OCI-LY7 (cell line): ENCODE results near the gene SYNPO2. TPM values are rescaled to one million over a fixed set of nuclear protein-coding genes. Genes with fewer than 3 reads are reported as not detected.

Experiments used
- BruUV-seq: library from RNA; stranded (reverse); fragments of 400-500 nt; replicated peaks from 2 replicates; lab custom pipeline; 2021; lab: Mats Ljungman, UMichigan
- CTCF ChIA-PET: fragments of 300-600 bp; sonication (Branson Sonifier 250); formaldehyde crosslinking; loops from one replicate; lab custom pipeline; 2022; ENCODE audit warnings: antibody characterized with exemption; ENCODE audit not compliant: unreplicated experiment; lab: Charles Lee
- POLR2A ChIA-PET: fragments of 300-600 bp; sonication (Branson Sonifier 250); formaldehyde crosslinking; loops from one replicate; lab custom pipeline; 2022; ENCODE audit warnings: antibody characterized with exemption; lab: Charles Lee
- DNase-seq: peaks from one replicate; pipeline ENCODE4 v3.0.0-alpha.2; 2015; ENCODE audit warnings: low spot score
- H2AFZ ChIP-seq: fragments of 200-600 bp; sonication (generic), shearing (Covaris generic); 2 replicates; pipeline ENCODE4 v1.6.1; 2014; ENCODE audit warnings: mild to moderate bottlenecking, antibody characterized with exemption, low read length, moderate library complexity
- H3K27ac ChIP-seq: fragments of 200-600 bp; sonication (generic); 2 replicates; pipeline ENCODE4 v1.5.1; 2014; ENCODE audit warnings: mixed run types, low read depth, mild to moderate bottlenecking, moderate library complexity, low read length, inconsistent platforms; ENCODE audit not compliant: poor library complexity, severe bottlenecking
- H3K36me3 ChIP-seq: fragments of 200-600 bp; sonication (generic); 2 replicates; pipeline ENCODE4 v1.6.1; 2014; ENCODE audit warnings: mild to moderate bottlenecking, antibody characterized with exemption, low read length, moderate library complexity, mixed read lengths; ENCODE audit not compliant: insufficient read depth
- H3K4me1 ChIP-seq: fragments of 200-600 bp; sonication (generic); 2 replicates; pipeline ENCODE4 v1.5.1; 2014; ENCODE audit warnings: mild to moderate bottlenecking, low read length; ENCODE audit not compliant: insufficient read depth, poor library complexity, severe bottlenecking
- H3K4me2 ChIP-seq: fragments of 200-600 bp; sonication (generic); 2 replicates; pipeline ENCODE4 v1.6.1; 2014; ENCODE audit warnings: mild to moderate bottlenecking, low read length
- H3K4me3 ChIP-seq: fragments of 200-600 bp; sonication (generic); 2 replicates; pipeline ENCODE4 v1.5.1; 2014; ENCODE audit warnings: mild to moderate bottlenecking, low read depth, low read length; ENCODE audit not compliant: poor library complexity, severe bottlenecking
- H3K79me2 ChIP-seq: fragments of 200-600 bp; sonication (generic); 2 replicates; pipeline ENCODE4 v1.6.1; 2016; ENCODE audit warnings: low read depth, mild to moderate bottlenecking, low read length, moderate library complexity, mixed read lengths; ENCODE audit not compliant: insufficient read depth
- H3K9me2 ChIP-seq: fragments of 200-600 bp; sonication (generic); 2 replicates; pipeline ENCODE4 v1.6.1; 2016; ENCODE audit warnings: mild to moderate bottlenecking, low read length, mixed read lengths; ENCODE audit not compliant: insufficient read depth
- H3K9me3 ChIP-seq: fragments of 200-600 bp; sonication (generic); 2 replicates; pipeline ENCODE4 v1.6.1; 2014; ENCODE audit warnings: mild to moderate bottlenecking, mixed run types, low read length, mixed read lengths
- H4K20me1 ChIP-seq: fragments of 200-600 bp; sonication (generic); 2 replicates; pipeline ENCODE4 v1.6.1; 2014; ENCODE audit warnings: mild to moderate bottlenecking, antibody characterized with exemption, low read length, moderate library complexity, mixed read lengths; ENCODE audit not compliant: insufficient read depth
- EZH2phosphoT487 ChIP-seq: fragments of 200-600 bp; sonication (generic); IDR thresholded peaks from 2 replicates; pipeline ENCODE4 v1.6.1; 2018; ENCODE audit warnings: low read depth, borderline replicate concordance, mild to moderate bottlenecking, mixed run types, antibody characterized with exemption, low read length, moderate library complexity, mixed read lengths
- intact Hi-C: fragments of 100-400 bp; cut with micrococcal nuclease; formaldehyde crosslinking; loops from one replicate; pipeline ENCODE4 v1.10.0; 2022; ENCODE audit not compliant: unreplicated experiment
- total RNA-seq, 2 experiments: library from RNA; depleted of rRNA in 1 of 2; stranded (reverse); fragments of >200 nt in 1 of 2; shearing (Covaris generic) in 1 of 2; gene quantifications; 2 replicates each; pipeline ENCODE4 v1.2.3, GENCODE V29; 2014 to 2022
- TF ChIP-seq, protein P1 (sequence below): fragments of 200-600 bp; sonication (generic); conservative IDR thresholded peaks from 2 replicates; pipeline ENCODE4 v1.5.1; 2014; ENCODE audit warnings: mild to moderate bottlenecking, antibody characterized with exemption, low read length, moderate library complexity, mixed read lengths

Gene SYNPO2
- total RNA-seq, 2 experiments from 2014 or later, result 0.11 to 0.19 TPM

DNA sequence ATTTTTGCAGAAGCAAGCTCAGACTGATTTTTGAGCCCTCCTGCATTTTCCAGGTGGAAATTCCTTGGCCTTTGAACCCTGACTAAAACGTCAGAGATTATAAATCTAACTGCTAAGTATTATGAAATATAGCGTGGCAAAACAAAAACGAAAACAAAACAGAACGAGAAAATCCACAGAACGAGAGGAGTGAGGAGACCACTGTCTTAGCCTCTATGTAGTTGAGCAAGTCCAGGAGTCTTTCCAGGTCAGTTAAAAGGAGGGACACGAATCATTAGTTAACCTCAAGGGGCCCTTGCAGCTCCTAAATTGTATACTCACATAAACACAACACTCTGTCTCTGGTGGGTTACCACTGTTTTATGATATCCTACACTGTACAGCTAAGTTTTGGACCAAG, 80.2 kb downstream of the SYNPO2 start:
- no peak for DNase-seq
- Histone ChIP-seq H3K79me2 (no peaks in the 10 kb centered on the region), H3K4me1 (no peaks in the 10 kb centered on the region), H3K36me3 (no peaks in the 10 kb centered on the region), H3K9me2 (no peaks in the 10 kb centered on the region), H3K9me3 (no peaks in the 10 kb centered on the region), H3K4me3 (no peak overlapping the region), H4K20me1 (no peaks in the 10 kb centered on the region), H2AFZ (peak overlapping the region; percentile 15; the same call in 1 of the 2 replicates), H3K27ac (no peak overlapping the region), H3K4me2 (no peak overlapping the region)
- TF ChIP-seq EZH2phosphoT487, result no peak
- TF ChIP-seq, protein P1, sequence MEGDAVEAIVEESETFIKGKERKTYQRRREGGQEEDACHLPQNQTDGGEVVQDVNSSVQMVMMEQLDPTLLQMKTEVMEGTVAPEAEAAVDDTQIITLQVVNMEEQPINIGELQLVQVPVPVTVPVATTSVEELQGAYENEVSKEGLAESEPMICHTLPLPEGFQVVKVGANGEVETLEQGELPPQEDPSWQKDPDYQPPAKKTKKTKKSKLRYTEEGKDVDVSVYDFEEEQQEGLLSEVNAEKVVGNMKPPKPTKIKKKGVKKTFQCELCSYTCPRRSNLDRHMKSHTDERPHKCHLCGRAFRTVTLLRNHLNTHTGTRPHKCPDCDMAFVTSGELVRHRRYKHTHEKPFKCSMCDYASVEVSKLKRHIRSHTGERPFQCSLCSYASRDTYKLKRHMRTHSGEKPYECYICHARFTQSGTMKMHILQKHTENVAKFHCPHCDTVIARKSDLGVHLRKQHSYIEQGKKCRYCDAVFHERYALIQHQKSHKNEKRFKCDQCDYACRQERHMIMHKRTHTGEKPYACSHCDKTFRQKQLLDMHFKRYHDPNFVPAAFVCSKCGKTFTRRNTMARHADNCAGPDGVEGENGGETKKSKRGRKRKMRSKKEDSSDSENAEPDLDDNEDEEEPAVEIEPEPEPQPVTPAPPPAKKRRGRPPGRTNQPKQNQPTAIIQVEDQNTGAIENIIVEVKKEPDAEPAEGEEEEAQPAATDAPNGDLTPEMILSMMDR, result no peak
- no TSS peak for BruUV-seq
- intact Hi-C loops, result no loop called here
- CTCF ChIA-PET, result no interaction called here
- POLR2A ChIA-PET, result no interaction called here

DNA sequence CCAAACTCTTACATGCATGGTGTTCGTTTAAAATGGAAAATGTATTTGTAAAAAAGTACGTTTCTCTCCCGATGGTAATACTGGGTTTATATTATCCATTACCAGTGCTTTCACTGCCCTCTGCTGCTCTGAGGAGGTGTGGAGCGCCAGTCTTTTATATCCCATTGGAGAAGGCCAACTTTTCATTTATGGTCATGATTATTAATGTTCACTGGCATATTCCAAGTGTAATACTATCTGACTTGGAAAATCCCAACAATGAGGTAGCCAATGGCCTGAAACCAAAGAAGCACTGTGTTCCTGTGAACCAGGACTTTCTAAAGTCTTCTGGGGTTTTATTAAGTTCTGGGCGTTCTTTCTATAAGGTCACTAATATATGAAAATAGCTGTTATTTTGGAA, 80.7 kb downstream of the SYNPO2 start:
- H3K9me3 ChIP-seq, result no peaks in the 10 kb centered on the region
- BruUV-seq, result no TSS peak
- peak; percentile 4 for DNase-seq
- H4K20me1 ChIP-seq, result no peaks in the 10 kb centered on the region
- intact Hi-C loops, result no loop called here
- H3K36me3 ChIP-seq, result no peaks in the 10 kb centered on the region
- H3K4me3 ChIP-seq, result no peak overlapping the region
- no peak overlapping the region for H3K27ac ChIP-seq
- no peak overlapping the region for H3K4me2 ChIP-seq
- no peaks in the 10 kb centered on the region for H3K79me2 ChIP-seq
- peak overlapping the region; percentile 15; the same call in 1 of the 2 replicates for H2AFZ ChIP-seq
- CTCF ChIA-PET, result no interaction called here
- TF ChIP-seq EZH2phosphoT487, result no peak
- TF ChIP-seq, protein P1, result peak; percentile 61
- POLR2A ChIA-PET, result no interaction called here
- no peaks in the 10 kb centered on the region for H3K4me1 ChIP-seq
- no peaks in the 10 kb centered on the region for H3K9me2 ChIP-seq

DNA sequence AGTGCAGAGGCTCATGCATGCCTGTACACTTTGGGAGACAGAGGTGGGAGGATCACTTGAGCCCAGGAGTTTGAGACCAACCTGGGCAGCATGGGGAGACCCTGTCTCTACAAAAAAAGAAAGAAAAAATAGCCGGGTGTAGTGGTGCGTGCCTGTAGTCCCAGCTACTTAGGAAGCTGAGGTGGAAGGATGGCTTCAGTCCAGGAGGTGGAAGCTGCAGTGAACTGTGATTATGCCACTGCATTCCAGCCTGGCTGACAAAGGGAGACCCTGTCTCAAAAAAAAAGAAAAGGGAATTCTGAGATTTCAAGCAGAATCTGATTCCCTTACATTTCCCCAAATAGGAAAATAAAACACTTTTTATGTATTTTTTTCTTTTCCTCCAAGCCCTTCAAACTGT, 83.5 kb downstream of the SYNPO2 start:
- Histone ChIP-seq H3K4me1 (no peaks in the 10 kb centered on the region), H3K9me3 (no peaks in the 10 kb centered on the region), H3K4me3 (no peak overlapping the region), H4K20me1 (no peaks in the 10 kb centered on the region), H2AFZ (no peak overlapping the region), H3K9me2 (no peaks in the 10 kb centered on the region), H3K36me3 (no peaks in the 10 kb centered on the region), H3K4me2 (no peak overlapping the region), H3K27ac (no peak overlapping the region), H3K79me2 (no peaks in the 10 kb centered on the region)
- no peak for DNase-seq
- ChIA-PET POLR2A (interaction anchor here (0.5 kb wide), 1 partner anchor 237 kb away, joined by 3 read pairs; no protein-coding TSS in a partner anchor), CTCF (no interaction called here)
- intact Hi-C loops, result loop anchor here (10.0 kb wide), 1 partner anchor 197 kb away; no protein-coding TSS in a partner anchor
- no TSS peak for BruUV-seq
- no peak for TF ChIP-seq EZH2phosphoT487
- TF ChIP-seq, protein P1, result no peak
